ENCODE data around the gene CNGB1. TPM values are rescaled to one million over a fixed set of nuclear protein-coding genes. Genes with fewer than 3 reads are reported as not detected.

CNGB1 gene
- total and polyA plus RNA-seq, 2 of the 13 experiments (the other 11 are each of a cell fraction or from before 2014, with no cell fraction given), result 0.02 to 0.15 TPM

DNA sequence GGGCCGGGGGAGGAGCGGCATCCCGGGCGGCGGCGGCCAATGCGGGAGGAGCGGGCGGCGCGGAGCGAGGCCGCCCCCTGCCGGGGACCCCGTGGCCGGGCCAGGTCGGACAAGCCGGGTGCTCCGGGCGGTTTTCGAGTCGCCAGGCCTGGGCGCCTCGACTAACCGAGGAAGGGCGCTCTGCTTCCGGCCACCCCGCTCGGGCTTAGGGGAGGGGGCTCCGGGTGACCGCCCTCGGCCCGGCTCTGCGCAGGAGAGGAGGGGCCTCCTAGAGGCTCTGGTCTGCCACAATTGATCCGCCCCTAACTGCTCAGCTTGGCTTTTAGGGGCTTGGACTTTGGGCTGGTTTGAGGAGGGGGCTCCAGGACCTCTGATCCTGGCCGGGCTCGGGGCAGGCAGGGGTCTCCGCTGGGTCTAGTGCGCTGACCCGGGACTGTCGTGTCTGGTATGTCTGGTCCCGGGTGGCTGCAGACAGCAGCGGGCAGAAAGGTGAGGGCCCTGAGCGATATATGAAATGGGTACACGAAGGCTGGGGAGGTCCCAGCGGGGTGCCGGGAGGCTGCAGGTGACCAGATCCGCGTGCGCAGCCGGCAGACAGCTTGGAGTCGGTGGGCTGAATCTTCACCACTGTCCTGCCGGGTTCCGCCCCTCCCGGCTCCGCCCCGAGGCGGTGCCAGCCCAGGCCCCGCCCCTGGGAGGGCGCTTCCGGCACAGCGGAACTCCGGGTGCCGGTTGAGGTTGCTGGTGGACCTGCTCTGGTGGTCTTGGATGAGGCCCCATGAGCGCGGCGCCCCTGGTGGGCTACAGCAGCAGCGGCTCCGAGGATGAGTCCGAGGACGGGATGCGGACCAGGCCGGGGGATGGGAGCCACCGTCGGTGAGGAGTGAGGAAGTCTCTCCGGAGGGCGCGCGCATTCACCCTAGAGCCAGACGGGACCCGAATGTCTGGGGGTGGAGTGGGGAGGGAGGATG lies 30.1 kb upstream of the CNGB1 start, which contains the start of gene USB1 (continued):
- TF ChIP-seq, protein P1, sequence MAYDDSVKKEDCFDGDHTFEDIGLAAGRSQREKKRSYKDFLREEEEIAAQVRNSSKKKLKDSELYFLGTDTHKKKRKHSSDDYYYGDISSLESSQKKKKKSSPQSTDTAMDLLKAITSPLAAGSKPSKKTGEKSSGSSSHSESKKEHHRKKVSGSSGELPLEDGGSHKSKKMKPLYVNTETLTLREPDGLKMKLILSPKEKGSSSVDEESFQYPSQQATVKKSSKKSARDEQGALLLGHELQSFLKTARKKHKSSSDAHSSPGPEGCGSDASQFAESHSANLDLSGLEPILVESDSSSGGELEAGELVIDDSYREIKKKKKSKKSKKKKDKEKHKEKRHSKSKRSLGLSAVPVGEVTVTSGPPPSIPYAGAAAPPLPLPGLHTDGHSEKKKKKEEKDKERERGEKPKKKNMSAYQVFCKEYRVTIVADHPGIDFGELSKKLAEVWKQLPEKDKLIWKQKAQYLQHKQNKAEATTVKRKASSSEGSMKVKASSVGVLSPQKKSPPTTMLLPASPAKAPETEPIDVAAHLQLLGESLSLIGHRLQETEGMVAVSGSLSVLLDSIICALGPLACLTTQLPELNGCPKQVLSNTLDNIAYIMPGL (CRISPR knock-in tag; IDR thresholded peaks at IDR 0.05; ENCODE audit: borderline replicate concordance in 1 of 2, low read depth in 1 of 2), result peak; percentile 16 to 93
- TF ChIP-seq ARHGAP35 (CRISPR knock-in tag; IDR thresholded peaks at IDR 0.05; ENCODE audit: borderline replicate concordance) (peak; percentile 13; the same call in 1 of the 2 replicates), ZNF703 (CRISPR knock-in tag; IDR thresholded peaks at IDR 0.05; ENCODE audit: borderline replicate concordance) (peak; percentile 84; the same call in 1 of the 2 replicates), ZSCAN20 (CRISPR knock-in tag; IDR thresholded peaks at IDR 0.05; ENCODE audit: borderline replicate concordance) (0 out of 2 replicates have a peak, but pooled peaks have one; percentile 32), NKX3-1 (CRISPR knock-in tag; IDR thresholded peaks at IDR 0.05) (0 out of 2 replicates have a peak, but pooled peaks have one; percentile 46), MED1 (CRISPR knock-in tag; IDR thresholded peaks at IDR 0.05) (peak; percentile 59; the same call in 1 of the 2 replicates), ZNF441 (CRISPR knock-in tag; IDR thresholded peaks at IDR 0.05; ENCODE audit: borderline replicate concordance) (peak; percentile 56; the same call in 1 of the 2 replicates), ZBTB42 (CRISPR knock-in tag; IDR thresholded peaks at IDR 0.05) (peak; percentile 18; the same call in 1 of the 2 replicates), KLF11 (CRISPR knock-in tag; IDR thresholded peaks at IDR 0.05) (0 out of 2 replicates have a peak, but pooled peaks have one; percentile 38)
- TF ChIP-seq, protein P2, sequence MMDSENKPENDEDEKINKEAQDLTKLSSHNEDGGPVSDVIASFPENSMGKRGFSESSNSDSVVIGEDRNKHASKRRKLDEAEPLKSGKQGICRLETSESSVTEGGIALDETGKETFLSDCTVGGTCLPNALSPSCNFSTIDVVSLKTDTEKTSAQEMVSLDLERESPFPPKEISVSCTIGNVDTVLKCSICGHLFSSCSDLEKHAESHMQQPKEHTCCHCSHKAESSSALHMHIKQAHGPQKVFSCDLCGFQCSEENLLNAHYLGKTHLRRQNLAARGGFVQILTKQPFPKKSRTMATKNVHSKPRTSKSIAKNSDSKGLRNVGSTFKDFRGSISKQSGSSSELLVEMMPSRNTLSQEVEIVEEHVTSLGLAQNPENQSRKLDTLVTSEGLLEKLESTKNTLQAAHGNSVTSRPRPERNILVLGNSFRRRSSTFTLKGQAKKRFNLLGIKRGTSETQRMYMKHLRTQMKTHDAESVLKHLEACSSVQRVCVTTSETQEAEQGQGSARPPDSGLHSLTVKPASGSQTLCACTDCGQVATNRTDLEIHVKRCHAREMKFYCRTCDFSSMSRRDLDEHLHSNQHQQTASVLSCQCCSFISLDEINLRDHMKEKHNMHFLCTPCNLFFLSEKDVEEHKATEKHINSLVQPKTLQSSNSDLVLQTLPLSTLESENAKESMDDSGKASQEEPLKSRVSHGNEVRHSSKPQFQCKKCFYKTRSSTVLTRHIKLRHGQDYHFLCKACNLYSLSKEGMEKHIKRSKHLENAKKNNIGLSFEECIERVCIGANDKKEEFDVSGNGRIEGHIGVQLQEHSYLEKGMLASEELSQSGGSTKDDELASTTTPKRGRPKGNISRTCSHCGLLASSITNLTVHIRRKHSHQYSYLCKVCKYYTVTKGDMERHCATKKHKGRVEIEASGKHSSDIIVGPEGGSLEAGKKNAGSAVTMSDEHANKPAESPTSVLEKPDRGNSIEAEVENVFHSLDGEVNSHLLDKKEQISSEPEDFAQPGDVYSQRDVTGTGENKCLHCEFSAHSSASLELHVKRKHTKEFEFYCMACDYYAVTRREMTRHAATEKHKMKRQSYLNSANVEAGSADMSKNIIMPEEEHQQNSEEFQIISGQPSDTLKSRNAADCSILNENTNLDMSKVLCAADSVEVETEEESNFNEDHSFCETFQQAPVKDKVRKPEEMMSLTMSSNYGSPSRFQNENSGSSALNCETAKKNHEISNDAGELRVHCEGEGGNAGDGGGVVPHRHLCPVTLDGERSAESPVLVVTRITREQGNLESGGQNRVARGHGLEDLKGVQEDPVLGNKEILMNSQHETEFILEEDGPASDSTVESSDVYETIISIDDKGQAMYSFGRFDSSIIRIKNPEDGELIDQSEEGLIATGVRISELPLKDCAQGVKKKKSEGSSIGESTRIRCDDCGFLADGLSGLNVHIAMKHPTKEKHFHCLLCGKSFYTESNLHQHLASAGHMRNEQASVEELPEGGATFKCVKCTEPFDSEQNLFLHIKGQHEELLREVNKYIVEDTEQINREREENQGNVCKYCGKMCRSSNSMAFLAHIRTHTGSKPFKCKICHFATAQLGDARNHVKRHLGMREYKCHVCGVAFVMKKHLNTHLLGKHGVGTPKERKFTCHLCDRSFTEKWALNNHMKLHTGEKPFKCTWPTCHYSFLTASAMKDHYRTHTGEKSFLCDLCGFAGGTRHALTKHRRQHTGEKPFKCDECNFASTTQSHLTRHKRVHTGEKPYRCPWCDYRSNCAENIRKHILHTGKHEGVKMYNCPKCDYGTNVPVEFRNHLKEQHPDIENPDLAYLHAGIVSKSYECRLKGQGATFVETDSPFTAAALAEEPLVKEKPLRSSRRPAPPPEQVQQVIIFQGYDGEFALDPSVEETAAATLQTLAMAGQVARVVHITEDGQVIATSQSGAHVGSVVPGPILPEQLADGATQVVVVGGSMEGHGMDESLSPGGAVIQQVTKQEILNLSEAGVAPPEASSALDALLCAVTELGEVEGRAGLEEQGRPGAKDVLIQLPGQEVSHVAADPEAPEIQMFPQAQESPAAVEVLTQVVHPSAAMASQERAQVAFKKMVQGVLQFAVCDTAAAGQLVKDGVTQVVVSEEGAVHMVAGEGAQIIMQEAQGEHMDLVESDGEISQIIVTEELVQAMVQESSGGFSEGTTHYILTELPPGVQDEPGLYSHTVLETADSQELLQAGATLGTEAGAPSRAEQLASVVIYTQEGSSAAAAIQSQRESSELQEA (CRISPR knock-in tag; IDR thresholded peaks at IDR 0.05; ENCODE audit: not compliant biosample characterization), result peak; percentile 71
- TF ChIP-seq, protein P3, sequence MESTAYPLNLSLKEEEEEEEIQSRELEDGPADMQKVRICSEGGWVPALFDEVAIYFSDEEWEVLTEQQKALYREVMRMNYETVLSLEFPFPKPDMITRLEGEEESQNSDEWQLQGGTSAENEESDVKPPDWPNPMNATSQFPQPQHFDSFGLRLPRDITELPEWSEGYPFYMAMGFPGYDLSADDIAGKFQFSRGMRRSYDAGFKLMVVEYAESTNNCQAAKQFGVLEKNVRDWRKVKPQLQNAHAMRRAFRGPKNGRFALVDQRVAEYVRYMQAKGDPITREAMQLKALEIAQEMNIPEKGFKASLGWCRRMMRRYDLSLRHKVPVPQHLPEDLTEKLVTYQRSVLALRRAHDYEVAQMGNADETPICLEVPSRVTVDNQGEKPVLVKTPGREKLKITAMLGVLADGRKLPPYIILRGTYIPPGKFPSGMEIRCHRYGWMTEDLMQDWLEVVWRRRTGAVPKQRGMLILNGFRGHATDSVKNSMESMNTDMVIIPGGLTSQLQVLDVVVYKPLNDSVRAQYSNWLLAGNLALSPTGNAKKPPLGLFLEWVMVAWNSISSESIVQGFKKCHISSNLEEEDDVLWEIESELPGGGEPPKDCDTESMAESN (CRISPR knock-in tag; conservative IDR thresholded peaks at IDR 0.05), result peak; percentile 90
- TF ChIP-seq, protein P4, sequence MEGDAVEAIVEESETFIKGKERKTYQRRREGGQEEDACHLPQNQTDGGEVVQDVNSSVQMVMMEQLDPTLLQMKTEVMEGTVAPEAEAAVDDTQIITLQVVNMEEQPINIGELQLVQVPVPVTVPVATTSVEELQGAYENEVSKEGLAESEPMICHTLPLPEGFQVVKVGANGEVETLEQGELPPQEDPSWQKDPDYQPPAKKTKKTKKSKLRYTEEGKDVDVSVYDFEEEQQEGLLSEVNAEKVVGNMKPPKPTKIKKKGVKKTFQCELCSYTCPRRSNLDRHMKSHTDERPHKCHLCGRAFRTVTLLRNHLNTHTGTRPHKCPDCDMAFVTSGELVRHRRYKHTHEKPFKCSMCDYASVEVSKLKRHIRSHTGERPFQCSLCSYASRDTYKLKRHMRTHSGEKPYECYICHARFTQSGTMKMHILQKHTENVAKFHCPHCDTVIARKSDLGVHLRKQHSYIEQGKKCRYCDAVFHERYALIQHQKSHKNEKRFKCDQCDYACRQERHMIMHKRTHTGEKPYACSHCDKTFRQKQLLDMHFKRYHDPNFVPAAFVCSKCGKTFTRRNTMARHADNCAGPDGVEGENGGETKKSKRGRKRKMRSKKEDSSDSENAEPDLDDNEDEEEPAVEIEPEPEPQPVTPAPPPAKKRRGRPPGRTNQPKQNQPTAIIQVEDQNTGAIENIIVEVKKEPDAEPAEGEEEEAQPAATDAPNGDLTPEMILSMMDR (CRISPR knock-in tag; IDR thresholded peaks at IDR 0.05), result peak; percentile 72

All from HepG2 (cell line).